Fibroblast of villous mesenchyme (primary cell): ENCODE data around the gene WDR48. TPM values are rescaled to one million over a fixed set of nuclear protein-coding genes. Genes with fewer than 3 reads are reported as not detected.

ENCODE experiments used
- DNase-seq: peaks from one replicate; pipeline ENCODE4 v3.0.0-alpha.2; 2010; ENCODE audit warnings: low read depth
- H3K4me3 ChIP-seq: 2 replicates; pipeline ENCODE4 v1.5.1; 2011; ENCODE audit warnings: low read depth, mild to moderate bottlenecking, low read length
- CTCF ChIP-seq: IDR thresholded peaks from 2 replicates; pipeline ENCODE4 v1.5.1; 2012; ENCODE audit warnings: low read depth, mild to moderate bottlenecking, low read length; ENCODE audit not compliant: insufficient read depth
- total RNA-seq: library from RNA; depleted of rRNA; stranded (reverse); fragments of >200 nt; gene quantifications from 2 replicates; pipeline ENCODE4 v1.2.3, GENCODE V29; 2012

Gene WDR48
- total RNA-seq, 1 donor: 30.2 TPM

GRCh38 chr3:39141171-39141995 is 89.6 kb downstream of the WDR48 start:
- peak; percentile 63 for DNase-seq
- no peak for TF ChIP-seq CTCF
- no peak overlapping the region for H3K4me3 ChIP-seq

- TF ChIP-seq CTCF: no peak
- DNase-seq: no peak
- H3K4me3 ChIP-seq: no peak overlapping the region
Observed at GRCh38 chr3:39142067-39142466, 90.3 kb downstream of the WDR48 start.

GRCh38 chr3:39143051-39143885 is 91.5 kb downstream of the WDR48 start:
- no peak for TF ChIP-seq CTCF
- DNase-seq: no peak
- H3K4me3 ChIP-seq: no peak overlapping the region

GRCh38 chr3:39144095-39144747 is 92.4 kb downstream of the WDR48 start:
- H3K4me3 ChIP-seq: no peak overlapping the region
- no peak for TF ChIP-seq CTCF
- DNase-seq: no peak

- no peak for DNase-seq
- TF ChIP-seq CTCF: no peak
- no peak overlapping the region for H3K4me3 ChIP-seq
Observed at GRCh38 chr3:39144748-39145380, 93.0 kb downstream of the WDR48 start.

GRCh38 chr3:39146083-39146501 is 94.3 kb downstream of the WDR48 start:
- DNase-seq: peak; percentile 72
- no peak overlapping the region for H3K4me3 ChIP-seq
- TF ChIP-seq CTCF: peak; percentile 33
